WERI-Rb-1 (cell line): ENCODE data around the gene PRKCB.

Source experiments
- DNase-seq: peaks from one replicate; pipeline ENCODE4 v3.0.0-alpha.2; 2020
- H3K27ac ChIP-seq: fragments of 250-450 bp; sonication (Bioruptor Pico); 2 replicates; pipeline ENCODE4 v1.5.1; 2020; ENCODE audit warnings: mild to moderate bottlenecking, moderate library complexity
- H3K27me3 ChIP-seq: fragments of 250-450 bp; sonication (Bioruptor Pico); 2 replicates; pipeline ENCODE4 v1.5.1; 2021; ENCODE audit warnings: mild to moderate bottlenecking, low read depth, moderate library complexity; ENCODE audit not compliant: insufficient read depth, severe bottlenecking
- H3K36me3 ChIP-seq: fragments of 250-450 bp; sonication (Bioruptor Pico); 2 replicates; pipeline ENCODE4 v1.5.1; 2020; ENCODE audit warnings: mild to moderate bottlenecking, moderate library complexity
- H3K4me3 ChIP-seq: 2 replicates; pipeline ENCODE4 v1.5.1; 2011; ENCODE audit warnings: low read depth, mild to moderate bottlenecking, control low read depth, low read length
- H3K9me3 ChIP-seq: fragments of 250-450 bp; sonication (Bioruptor Pico); 2 replicates; pipeline ENCODE4 v1.5.1; 2021; ENCODE audit warnings: mild to moderate bottlenecking, moderate library complexity; ENCODE audit not compliant: severe bottlenecking
- CTCF ChIP-seq: IDR thresholded peaks from 2 replicates; pipeline ENCODE4 v1.5.1; 2011; ENCODE audit warnings: low read depth, mild to moderate bottlenecking, control low read depth, inconsistent platforms, low read length

The PRKCB gene

DNA sequence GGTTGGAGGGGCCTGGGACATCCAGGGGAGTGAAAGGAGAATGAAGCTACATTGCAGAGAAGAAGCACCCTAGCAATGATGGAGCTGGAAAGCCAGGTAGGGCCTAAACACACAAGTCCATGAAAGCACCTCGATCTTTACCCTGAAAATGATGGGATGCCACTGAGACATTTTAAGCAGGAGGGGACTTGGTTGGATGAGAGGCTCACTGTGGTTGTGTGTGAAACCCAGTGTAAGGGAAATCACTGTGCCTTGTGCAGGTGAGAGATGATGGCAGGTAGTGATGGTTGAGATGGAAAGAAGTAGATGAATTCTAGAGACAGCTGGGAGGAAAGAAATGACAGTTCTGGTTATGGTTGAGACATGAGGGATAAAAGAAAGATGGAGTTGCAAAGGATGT is 287.5 kb downstream of the PRKCB start:
- H3K36me3 ChIP-seq, result no peaks in the 10 kb centered on the region
- H3K4me3 ChIP-seq, result no peak overlapping the region
- DNase-seq, result no peak
- no peaks in the 10 kb centered on the region for H3K27me3 ChIP-seq
- TF ChIP-seq CTCF, result no peak
- no peak overlapping the region for H3K27ac ChIP-seq
- H3K9me3 ChIP-seq, result no peaks in the 10 kb centered on the region

DNA sequence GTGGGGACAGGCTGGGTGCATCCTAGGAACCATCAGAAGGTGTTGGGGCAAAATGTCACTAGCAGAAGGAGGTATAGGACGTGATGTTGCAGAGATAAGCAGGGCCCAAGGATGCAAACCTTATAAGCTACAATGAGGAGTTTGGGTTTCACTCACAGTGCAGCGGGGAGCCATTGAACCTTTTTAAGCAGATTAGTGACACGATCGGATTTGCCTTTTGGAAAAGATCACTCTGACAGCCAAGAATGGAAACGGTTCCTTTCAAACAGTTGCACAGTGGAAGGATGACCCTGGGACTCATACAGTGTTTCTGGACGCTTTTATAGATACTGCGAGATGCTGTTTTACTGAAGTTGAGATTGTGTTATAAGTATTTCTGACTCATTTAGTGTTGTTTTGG is 288.5 kb downstream of the PRKCB start:
- Histone ChIP-seq H3K9me3 (no peaks in the 10 kb centered on the region), H3K4me3 (no peak overlapping the region), H3K27ac (no peak overlapping the region), H3K36me3 (no peaks in the 10 kb centered on the region), H3K27me3 (no peaks in the 10 kb centered on the region)
- TF ChIP-seq CTCF, result no peak
- DNase-seq, result peak; percentile 58

DNA sequence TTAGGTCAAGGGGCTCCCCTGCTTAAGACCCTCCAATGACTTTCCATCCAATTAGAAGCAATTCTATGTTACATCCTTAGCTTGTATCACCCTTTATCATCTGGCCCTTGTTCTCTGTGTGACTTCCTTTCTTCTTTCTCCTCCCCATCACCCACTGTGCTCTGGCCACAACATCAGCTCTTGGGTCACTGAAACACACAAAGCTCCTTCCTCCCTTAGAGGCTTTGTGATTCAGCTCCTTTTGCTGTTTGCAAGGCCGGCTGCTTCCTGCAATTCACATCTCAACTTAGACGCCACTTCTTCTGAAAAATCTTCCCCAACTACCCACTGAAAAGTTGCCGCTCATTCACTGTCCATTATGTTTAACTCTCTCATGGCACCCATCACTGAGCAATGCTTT is 289.4 kb downstream of the PRKCB start:
- no peak overlapping the region for H3K27ac ChIP-seq
- DNase-seq, result no peak
- no peak overlapping the region for H3K4me3 ChIP-seq
- H3K27me3 ChIP-seq, result no peaks in the 10 kb centered on the region
- no peaks in the 10 kb centered on the region for H3K36me3 ChIP-seq
- no peaks in the 10 kb centered on the region for H3K9me3 ChIP-seq
- TF ChIP-seq CTCF, result no peak

- no peak for TF ChIP-seq CTCF
- H3K9me3 ChIP-seq, result no peaks in the 10 kb centered on the region
- DNase-seq, result no peak
- no peak overlapping the region for H3K4me3 ChIP-seq
- H3K27me3 ChIP-seq, result no peaks in the 10 kb centered on the region
- no peaks in the 10 kb centered on the region for H3K36me3 ChIP-seq
- H3K27ac ChIP-seq, result no peak overlapping the region
These were observed 293.7 kb downstream of the PRKCB start for GRCh38 chr16:24129412-24129918.

GRCh38 chr16:24130494-24131085 is 294.8 kb downstream of the PRKCB start:
- no peaks in the 10 kb centered on the region for H3K27me3 ChIP-seq
- H3K36me3 ChIP-seq, result no peaks in the 10 kb centered on the region

More at GRCh38 chr16:24130494-24131085, 294.8 kb downstream of the PRKCB start:
- no peaks in the 10 kb centered on the region for H3K9me3 ChIP-seq
- H3K27ac ChIP-seq, result peak overlapping the region; percentile 64
- no peak for TF ChIP-seq CTCF
- DNase-seq, result peak; percentile 57
- no peak overlapping the region for H3K4me3 ChIP-seq
